ENCODE results near the gene MRPS24. TPM values are rescaled to one million over a fixed set of nuclear protein-coding genes. Genes with fewer than 3 reads are reported as not detected.

The MRPS24 gene
- total and polyA plus RNA-seq, 10 of the 15 experiments (the other 5 are each of a cell fraction or from before 2014, with no cell fraction given) = 27.6 to 164 (median 106) TPM

- DNase-seq (ENCODE audit: low read depth, low spot score) (no peak), ATAC-seq (peak; percentile 11), FAIRE-seq (no peak)
- peak overlapping the region; percentile 90 for H3K4me2 ChIP-seq (ENCODE audit: control insufficient read depth, insufficient read depth)
- ChIA-PET CTCF (interaction anchor here (2.0 kb wide), 1 partner anchor 10 kb away, joined by 9 read pairs; no protein-coding TSS in a partner anchor), SMC1A (ENCODE audit: uncharacterized antibody, unreplicated experiment) (interaction anchor here (0.9 kb wide), 1 partner anchor 974 kb away, joined by 3 read pairs; the partner anchor contains the start of gene PSMA2), RAD21 (ENCODE audit: unreplicated experiment) (no interaction called here), POLR2A (interaction anchor here (0.8 kb wide), 1 partner anchor 22 kb away, joined by 5 read pairs; no protein-coding TSS in a partner anchor)
- 0 out of 2 replicates have a peak overlapping the region, but pooled peaks have one; percentile 17 for H3K27ac ChIP-seq (ENCODE audit: control insufficient read depth, insufficient read depth)
- peak overlapping the region; percentile 66 for H3K4me3 ChIP-seq
- H2AFZ ChIP-seq (ENCODE audit: control insufficient read depth, low read depth, low read length) = peak overlapping the region; percentile 45; the same call in 1 of the 2 replicates
- no peaks in the 10 kb centered on the region for H3K27me3 ChIP-seq (replicated peaks in 1 of 2; ENCODE audit: control insufficient read depth in 2 of 2, insufficient read depth in 2 of 2, low read length in 1 of 2)
- BruUV-seq (replicated peaks) = no TSS peak
- in situ Hi-C loops (cut with MboI) = no loop called here
- no peaks in the 10 kb centered on the region for H4K20me1 ChIP-seq (ENCODE audit: control insufficient read depth, insufficient read depth)
- no peaks in the 10 kb centered on the region; a peak in 1 of 4 replicates for H3K36me3 ChIP-seq (ENCODE audit: control insufficient read depth in 2 of 2, insufficient read depth in 2 of 2, low read length in 1 of 2)
- intact Hi-C loops (cut with micrococcal nuclease; ENCODE audit: unreplicated experiment) = no loop called here
- H3K79me2 ChIP-seq (ENCODE audit: control insufficient read depth, insufficient read depth, low read length) = peaks cover 26% of the 10 kb centered on the region
- TF ChIP-seq ATF2 (IDR thresholded peaks at IDR 0.05; ENCODE audit: low read length) (no peak), YY1 (IDR thresholded peaks at IDR 0.05; ENCODE audit: low read depth, low read length) (no peak), ZNF622 (IDR thresholded peaks at IDR 0.05) (no peak), HDGF (IDR thresholded peaks at IDR 0.05) (no peak), TCF12 (IDR thresholded peaks at IDR 0.05; ENCODE audit: low read depth, low read length) (no peak), DPF2 (IDR thresholded peaks at IDR 0.05) (no peak), PML (IDR thresholded peaks at IDR 0.05; ENCODE audit: low read length) (no peak), SRF (IDR thresholded peaks at IDR 0.05; ENCODE audit: low read depth in 2 of 2, low read length in 2 of 2) (no peak), SPI1 (IDR thresholded peaks at IDR 0.05; ENCODE audit: borderline replicate concordance, insufficient read depth, low read depth, low read length) (no peak), EGR1 (IDR thresholded peaks at IDR 0.05; ENCODE audit: borderline replicate concordance in 1 of 2, low read depth in 2 of 2, low read length in 2 of 2) (no peak), ZNF207 (IDR thresholded peaks at IDR 0.05; ENCODE audit: borderline replicate concordance) (no peak), ZBTB40 (IDR thresholded peaks at IDR 0.05; ENCODE audit: borderline replicate concordance) (no peak), CBX5 (IDR thresholded peaks at IDR 0.05; ENCODE audit: low read depth) (no peak), BMI1 (IDR thresholded peaks at IDR 0.05; ENCODE audit: borderline replicate concordance) (no peak), RUNX3 (IDR thresholded peaks at IDR 0.05; ENCODE audit: low read length) (no peak), SMC3 (IDR thresholded peaks at IDR 0.05; ENCODE audit: borderline replicate concordance, low read length) (no peak), NR2C1 (IDR thresholded peaks at IDR 0.05) (no peak)
- 68% methylated on average over 8 of the region's 8 CpGs for WGBS (ENCODE audit: insufficient coverage, insufficient replicate concordance, low lambda C conversion rate, missing lambda C conversion rate)
- peak overlapping the region; percentile 73 for H3K9ac ChIP-seq (ENCODE audit: control insufficient read depth, insufficient read depth, low read length)
- no peaks in the 10 kb centered on the region for H3K9me3 ChIP-seq (replicated peaks; ENCODE audit: control insufficient read depth, insufficient read depth, low read length)
- peaks cover 14% of the 10 kb centered on the region for H3K4me1 ChIP-seq (ENCODE audit: control insufficient read depth, insufficient read depth, low read length)
Observed at GRCh38 chr7:43905209-43905946, 36.1 kb upstream of the MRPS24 start.

Measured in GM12878 (cell line).